Measurements from ENCODE around the gene ACTL8. TPM values are rescaled to one million over a fixed set of nuclear protein-coding genes. Genes with fewer than 3 reads are reported as not detected.

ACTL8 gene
- total RNA-seq, 1 donor from 2014 or later = not detected

GRCh38 chr1:17874710-17875109 lies 119.6 kb downstream of the ACTL8 start:
- DNase-seq (ENCODE audit: low read depth in 2 of 2) = no peak

DNA sequence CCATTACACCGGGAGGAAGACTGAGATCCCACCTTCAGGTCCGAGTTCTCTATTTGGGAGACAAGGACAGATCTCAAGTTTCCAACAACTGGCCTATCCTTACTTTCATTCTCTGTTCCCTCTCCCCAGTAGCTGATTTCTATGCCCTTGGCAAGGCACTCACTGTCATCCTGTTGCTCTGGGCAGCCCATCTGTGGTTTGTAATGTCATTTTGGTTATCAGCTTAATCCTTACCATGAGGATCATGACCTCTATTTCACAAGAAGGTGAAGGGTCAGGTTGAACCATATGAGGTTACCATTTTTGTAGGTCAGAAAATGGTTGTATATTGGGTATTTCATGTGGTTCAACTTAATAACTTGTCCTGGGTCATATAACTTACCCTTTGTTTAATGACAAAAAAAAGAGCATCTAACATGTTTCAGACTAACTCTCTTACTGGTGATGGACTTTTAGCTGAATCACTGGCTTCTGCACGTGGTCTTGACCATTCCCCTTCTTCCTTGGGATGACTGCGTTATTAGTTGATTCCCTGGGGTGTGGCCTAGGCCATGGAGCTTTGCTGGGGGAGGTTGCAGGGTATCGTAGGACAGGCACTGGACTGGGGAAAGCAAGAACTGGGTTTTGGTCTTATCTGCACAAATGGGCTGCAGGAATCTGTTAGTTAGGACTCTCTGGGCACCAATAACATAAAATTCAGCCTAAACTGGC lies 120.2 kb downstream of the ACTL8 start:
- no peak for DNase-seq (ENCODE audit: low read depth in 2 of 2)

DNA sequence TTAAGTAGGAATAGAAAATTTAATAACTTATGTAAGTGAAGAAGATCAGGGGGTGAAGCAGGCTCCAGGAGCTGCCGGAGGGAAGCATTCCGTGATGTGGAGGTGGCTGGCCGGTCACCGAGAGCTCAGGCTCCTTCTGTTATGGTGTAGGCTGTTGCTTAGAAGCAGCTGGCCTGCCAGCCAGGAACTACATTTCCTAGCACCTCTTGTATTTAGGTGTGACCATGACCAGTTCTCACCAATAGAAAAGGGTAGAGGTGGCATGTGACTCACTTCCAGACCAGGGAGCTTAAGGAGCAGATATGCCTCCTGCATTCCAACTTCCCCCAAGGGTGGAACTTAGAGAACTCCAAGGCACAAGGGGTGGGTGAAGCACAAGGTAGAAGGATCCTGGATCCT lies 120.7 kb downstream of the ACTL8 start:
- no peak for DNase-seq (ENCODE audit: low read depth in 2 of 2)

Other genes starting within 250 kb of the ACTL8 start
- gene ARHGEF10L, start 215.6 kb upstream of the ACTL8 start, total RNA-seq = 0.20 and 0.65 TPM in 2 replicates